Thoracic aorta (tissue), 2 donors: Measurements from ENCODE around the gene STX8. TPM values are rescaled to one million over a fixed set of nuclear protein-coding genes. Genes with fewer than 3 reads are reported as not detected.

Source experiments
- ATAC-seq: fragments of 150-250 bp; one replicate; pipeline ENCODE4 v1.8.0; 2017; ENCODE audit warnings: low read depth; ENCODE audit not compliant: insufficient number of reproducible peaks, low FRiP score
- DNase-seq: peaks from one replicate; pipeline ENCODE4 v3.0.0-alpha.2; 2020; ENCODE audit warnings: low spot score
- H3K27ac ChIP-seq, 2 donors: fragments of 200-600 bp; sonication (generic); 1 replicate in 1 of 2; 2 replicates in 1 of 2; pipeline ENCODE4 v1.5.1; 2016; ENCODE audit warnings: mild to moderate bottlenecking in 2 of 2, moderate library complexity in 2 of 2
- H3K27me3 ChIP-seq: fragments of 200-600 bp; sonication (generic); replicated peaks from 2 replicates; pipeline ENCODE4 v1.6.0; 2016; ENCODE audit warnings: mild to moderate bottlenecking; ENCODE audit not compliant: insufficient read depth
- H3K36me3 ChIP-seq: fragments of 200-600 bp; sonication (generic); one replicate; pipeline ENCODE4 v1.5.1; 2016
- H3K4me1 ChIP-seq, 2 donors: fragments of 200-600 bp; sonication (generic); 1 replicate in 1 of 2; 2 replicates in 1 of 2; pipeline versions ENCODE4 v1.5.1 to v1.6.0; 2016; ENCODE audit warnings: low read depth in 2 of 2, mild to moderate bottlenecking in 1 of 2; ENCODE audit not compliant: control insufficient read depth in 1 of 2
- H3K4me3 ChIP-seq: fragments of 200-600 bp; sonication (generic); 2 replicates; pipeline ENCODE4 v1.5.1; 2016; ENCODE audit warnings: mild to moderate bottlenecking
- H3K9me3 ChIP-seq: fragments of 200-600 bp; sonication (generic); 2 replicates; pipeline ENCODE4 v1.5.1; 2016
- total RNA-seq, 2 donors: library from RNA; depleted of rRNA; stranded (reverse); fragments of >200 nt; gene quantifications; one replicate each; pipeline versions ENCODE4 v1.1.0 to v1.2.3, GENCODE V29; 2016
- TF ChIP-seq, protein P1 (sequence below): fragments of 200-600 bp; sonication (generic); IDR thresholded peaks from one replicate; pipeline ENCODE4 v1.5.1; 2019; ENCODE audit warnings: antibody characterized with exemption

The STX8 gene
- total RNA-seq, 2 donors from 2014 or later: 93.9 to 99.8 TPM

DNA sequence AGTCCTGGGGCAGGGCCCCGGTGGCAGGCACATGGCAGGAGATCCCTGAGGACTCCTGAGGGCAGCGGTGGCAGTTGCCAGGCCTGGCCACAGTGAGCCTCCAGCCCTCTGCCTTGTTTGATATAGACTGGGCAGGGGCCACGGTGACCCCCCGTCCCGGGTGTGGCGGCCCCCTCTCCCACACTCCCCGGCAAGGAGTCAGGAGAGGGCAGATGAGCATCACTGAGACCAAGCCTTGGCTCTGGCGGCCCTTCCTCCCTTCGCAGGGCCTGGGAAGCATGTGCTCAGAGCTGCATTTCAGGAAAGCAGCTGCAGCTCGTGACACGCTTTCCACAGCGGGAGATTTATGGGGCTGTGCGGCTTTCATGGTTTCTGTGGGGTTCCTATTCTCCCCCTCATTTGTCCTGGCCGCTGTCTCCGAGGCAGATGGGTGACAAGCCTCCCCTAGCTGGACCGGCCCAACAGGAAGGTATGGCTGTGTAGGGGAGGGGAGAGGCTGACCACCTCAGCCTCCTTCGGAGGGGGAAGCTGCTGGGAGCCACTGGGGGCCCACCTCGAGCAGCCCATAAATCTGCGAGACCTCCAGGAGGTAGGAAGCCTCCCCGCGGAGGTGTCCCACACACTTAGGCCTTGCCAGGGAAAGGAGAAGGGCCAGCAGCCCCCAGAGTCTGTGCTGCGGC, 342.9 kb downstream of the STX8 start:
- peak overlapping the region in 1 of 2 donors; percentile 36 for H3K27ac ChIP-seq
- no peaks in the 10 kb centered on the region for H3K9me3 ChIP-seq
- TF ChIP-seq, protein P1, sequence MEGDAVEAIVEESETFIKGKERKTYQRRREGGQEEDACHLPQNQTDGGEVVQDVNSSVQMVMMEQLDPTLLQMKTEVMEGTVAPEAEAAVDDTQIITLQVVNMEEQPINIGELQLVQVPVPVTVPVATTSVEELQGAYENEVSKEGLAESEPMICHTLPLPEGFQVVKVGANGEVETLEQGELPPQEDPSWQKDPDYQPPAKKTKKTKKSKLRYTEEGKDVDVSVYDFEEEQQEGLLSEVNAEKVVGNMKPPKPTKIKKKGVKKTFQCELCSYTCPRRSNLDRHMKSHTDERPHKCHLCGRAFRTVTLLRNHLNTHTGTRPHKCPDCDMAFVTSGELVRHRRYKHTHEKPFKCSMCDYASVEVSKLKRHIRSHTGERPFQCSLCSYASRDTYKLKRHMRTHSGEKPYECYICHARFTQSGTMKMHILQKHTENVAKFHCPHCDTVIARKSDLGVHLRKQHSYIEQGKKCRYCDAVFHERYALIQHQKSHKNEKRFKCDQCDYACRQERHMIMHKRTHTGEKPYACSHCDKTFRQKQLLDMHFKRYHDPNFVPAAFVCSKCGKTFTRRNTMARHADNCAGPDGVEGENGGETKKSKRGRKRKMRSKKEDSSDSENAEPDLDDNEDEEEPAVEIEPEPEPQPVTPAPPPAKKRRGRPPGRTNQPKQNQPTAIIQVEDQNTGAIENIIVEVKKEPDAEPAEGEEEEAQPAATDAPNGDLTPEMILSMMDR: no peak
- DNase-seq (no peak), ATAC-seq (no peak)
- H3K36me3 ChIP-seq: no peaks in the 10 kb centered on the region
- H3K27me3 ChIP-seq: no peaks in the 10 kb centered on the region
- no peak overlapping the region for H3K4me3 ChIP-seq
- H3K4me1 ChIP-seq: peaks cover 11 to 46% of the 10 kb centered on the region in 2 donors

DNA sequence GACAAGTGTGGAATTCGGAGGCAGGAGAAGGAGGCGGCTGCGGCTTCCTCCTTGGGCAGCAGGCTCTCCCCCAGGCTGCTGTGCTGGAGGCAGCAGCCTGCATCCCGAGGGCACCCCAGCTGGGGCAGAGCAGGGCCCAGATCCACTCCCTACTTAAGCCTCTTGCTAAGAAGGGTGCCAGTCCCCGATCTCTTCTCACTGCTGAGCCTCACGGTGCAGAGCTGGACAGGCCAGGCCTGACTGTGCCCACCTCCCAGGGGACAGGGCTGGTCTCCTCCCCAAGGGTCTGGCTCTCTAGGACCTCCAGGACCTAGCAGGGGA, 343.5 kb downstream of the STX8 start:
- ATAC-seq (no peak), DNase-seq (no peak)
- no peaks in the 10 kb centered on the region for H3K36me3 ChIP-seq
- no peak overlapping the region for H3K4me3 ChIP-seq
- no peak overlapping the region for H3K27ac ChIP-seq
- TF ChIP-seq, protein P1: no peak
- H3K4me1 ChIP-seq: peaks cover 11 to 47% of the 10 kb centered on the region in 2 donors
- H3K27me3 ChIP-seq: no peaks in the 10 kb centered on the region
- H3K9me3 ChIP-seq: no peaks in the 10 kb centered on the region

DNA sequence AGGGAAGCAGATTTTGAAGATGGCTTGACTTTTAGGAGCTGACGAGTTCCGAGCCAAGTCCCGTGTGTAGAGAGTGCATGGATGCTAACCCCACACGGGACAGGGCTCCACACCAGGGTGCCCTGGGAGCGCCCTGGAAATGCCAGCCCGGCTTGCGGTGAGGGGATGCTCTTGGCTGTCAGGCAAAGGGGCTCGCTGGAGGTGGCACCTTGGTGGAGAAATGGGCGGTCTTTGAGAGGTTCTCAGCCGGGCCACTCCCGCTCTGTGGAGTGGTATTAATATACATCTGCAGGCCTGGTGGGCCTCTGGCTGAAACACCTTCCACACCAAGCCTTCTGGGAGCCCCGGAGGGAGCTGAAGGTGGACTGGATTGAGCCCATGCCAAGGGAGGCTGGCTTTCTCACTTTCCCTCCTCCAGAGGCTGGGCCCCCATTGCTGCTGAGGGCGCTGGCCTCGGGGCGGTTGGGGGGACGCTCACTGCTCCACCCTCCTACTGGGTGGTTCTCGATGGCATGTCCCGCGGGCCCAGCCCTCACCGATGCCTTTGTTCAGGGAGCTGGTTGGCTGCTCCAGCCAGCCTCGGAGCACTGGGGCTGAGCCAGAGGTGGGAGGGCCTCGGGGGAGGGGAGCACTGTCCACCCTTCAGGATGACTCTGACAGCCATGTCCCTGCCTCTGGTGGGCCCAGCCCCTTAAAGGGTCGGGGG, 344.0 kb downstream of the STX8 start:
- ATAC-seq (no peak), DNase-seq (no peak)
- TF ChIP-seq, protein P1: no peak
- Histone ChIP-seq H3K9me3 (no peaks in the 10 kb centered on the region), H3K27ac (peak overlapping the region; percentile 46 to 85), H3K4me1 (peaks cover 9 to 43% of the 10 kb centered on the region in 2 donors), H3K36me3 (no peaks in the 10 kb centered on the region), H3K27me3 (no peaks in the 10 kb centered on the region), H3K4me3 (no peak overlapping the region)

- Histone ChIP-seq H3K4me3 (no peak overlapping the region), H3K9me3 (no peaks in the 10 kb centered on the region), H3K36me3 (no peaks in the 10 kb centered on the region), H3K27ac (peak overlapping the region in 1 of 2 donors; percentile 85), H3K4me1 (peaks cover 5 to 40% of the 10 kb centered on the region in 2 donors), H3K27me3 (no peaks in the 10 kb centered on the region)
- no peak for DNase-seq
- TF ChIP-seq, protein P1: no peak
- no peak for ATAC-seq
Measured at GRCh38 chr17:9230861-9231260, 344.8 kb downstream of the STX8 start.

DNA sequence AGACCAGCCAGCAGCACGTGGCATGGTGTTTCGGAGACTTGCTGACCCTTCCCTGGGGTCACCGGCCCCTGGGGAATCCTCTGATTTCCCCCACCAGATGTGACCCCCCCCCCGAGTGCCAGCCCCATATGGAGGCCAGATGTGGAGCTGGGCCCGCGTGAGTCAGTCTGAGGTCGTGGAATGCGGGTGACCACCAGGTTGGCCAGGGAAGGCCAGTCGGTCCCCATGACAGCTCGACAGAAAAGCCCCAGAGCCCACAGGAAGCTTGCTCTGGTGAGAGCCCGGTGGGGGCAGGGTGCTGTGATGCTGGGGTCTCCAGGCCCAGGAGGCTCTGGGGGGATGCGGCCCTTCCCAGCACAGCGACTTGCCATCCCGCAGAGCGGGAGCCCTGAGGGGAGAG, 345.3 kb downstream of the STX8 start:
- ATAC-seq: no peak
- TF ChIP-seq, protein P1: no peak
- Histone ChIP-seq H3K4me3 (no peak overlapping the region), H3K4me1 (peaks cover 8 to 40% of the 10 kb centered on the region in 2 donors), H3K9me3 (no peaks in the 10 kb centered on the region), H3K36me3 (no peaks in the 10 kb centered on the region), H3K27ac (peak overlapping the region in 1 of 2 donors; percentile 85), H3K27me3 (no peaks in the 10 kb centered on the region)
- no peak for DNase-seq
